Retina (tissue), 1 donor: ENCODE results near the gene KCNJ16.

Source experiments
- DNase-seq: peaks from one replicate; pipeline ENCODE4 v3.0.0-alpha.2; 2016

Gene KCNJ16

GRCh38 chr17:70099294-70099693 is 24.3 kb downstream of the KCNJ16 start:
- no peak for DNase-seq

DNA sequence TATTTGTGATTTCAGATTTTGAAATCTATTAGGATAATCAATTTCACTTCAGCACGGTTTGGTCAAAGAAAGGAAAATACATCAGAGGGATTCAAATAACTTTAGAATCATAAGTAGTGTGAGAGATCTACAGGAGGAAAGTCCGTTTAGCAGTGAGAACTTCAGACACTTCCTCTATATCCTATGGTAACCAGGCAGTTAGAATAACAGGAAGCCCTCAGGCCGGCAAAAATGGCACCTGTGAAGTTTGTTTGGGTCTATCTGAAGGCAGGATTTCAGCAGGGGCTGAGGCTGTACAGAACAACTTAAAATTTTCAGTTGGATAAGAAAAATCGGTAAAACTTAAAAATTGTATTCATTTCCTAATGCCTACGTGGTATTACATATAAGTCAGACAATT is 24.9 kb downstream of the KCNJ16 start:
- DNase-seq: no peak

DNA sequence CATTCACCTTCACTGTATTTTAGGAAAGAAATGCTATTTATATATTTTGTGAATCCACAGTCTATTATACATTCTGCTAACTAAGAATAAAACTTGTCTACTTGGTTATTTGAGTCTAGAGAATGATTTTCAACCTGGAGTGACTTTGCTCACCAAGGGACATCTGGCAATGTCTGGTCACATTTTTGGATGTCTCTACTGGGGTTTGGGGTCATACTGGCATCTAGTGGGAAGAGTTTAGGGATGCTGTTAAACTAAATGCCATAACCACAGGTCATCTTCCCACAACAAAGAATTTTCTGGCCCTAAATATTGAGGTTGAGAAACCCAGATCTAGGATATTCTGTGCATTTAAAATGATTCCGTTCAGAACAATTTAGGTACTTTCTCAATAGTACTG is 26.0 kb downstream of the KCNJ16 start:
- DNase-seq: no peak

DNA sequence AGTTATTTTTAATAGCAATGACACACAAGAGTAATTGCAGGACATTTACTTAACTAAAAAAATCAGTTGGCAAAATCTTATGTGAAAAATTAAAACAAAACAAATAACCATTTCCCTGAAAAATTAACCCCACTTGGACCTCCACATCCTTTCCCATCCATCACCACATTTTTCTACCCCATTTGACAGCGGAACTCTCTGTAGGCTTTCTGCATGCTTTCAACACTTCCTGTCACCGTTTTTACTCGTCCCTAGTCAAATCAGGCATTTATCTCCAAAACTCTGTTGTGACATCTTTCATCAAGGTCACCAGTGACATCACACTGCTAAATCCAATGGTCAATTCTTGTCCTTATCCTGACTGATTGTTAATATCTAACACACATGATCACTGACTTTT is 27.5 kb downstream of the KCNJ16 start:
- DNase-seq: peak; percentile 20

- DNase-seq: peak; percentile 42
Measured at GRCh38 chr17:70104791-70105523, 29.9 kb downstream of the KCNJ16 start.

DNA sequence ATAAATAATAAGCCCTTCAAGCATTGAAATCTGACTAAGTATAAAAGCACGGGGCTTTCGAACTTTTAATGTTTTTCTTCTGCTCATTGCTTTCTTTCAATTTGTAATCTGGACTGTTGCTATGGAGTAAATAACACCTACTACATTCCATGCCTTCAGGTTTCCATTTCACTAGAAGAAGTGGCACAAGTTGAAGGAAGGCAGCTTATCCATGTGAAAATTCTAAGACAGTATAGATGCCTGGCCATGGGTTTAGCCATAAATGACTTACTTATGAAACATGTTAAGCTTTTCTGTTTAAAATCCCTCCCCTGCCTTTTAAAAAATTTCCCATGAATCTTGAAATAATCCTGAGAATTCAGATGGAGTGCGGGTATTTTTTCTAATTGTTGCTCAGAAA is 30.6 kb downstream of the KCNJ16 start:
- no peak for DNase-seq

- DNase-seq: no peak
Measured at GRCh38 chr17:70106551-70106950, 31.5 kb downstream of the KCNJ16 start.

- no peak for DNase-seq
Measured at GRCh38 chr17:70107441-70107840, 32.4 kb downstream of the KCNJ16 start.

DNA sequence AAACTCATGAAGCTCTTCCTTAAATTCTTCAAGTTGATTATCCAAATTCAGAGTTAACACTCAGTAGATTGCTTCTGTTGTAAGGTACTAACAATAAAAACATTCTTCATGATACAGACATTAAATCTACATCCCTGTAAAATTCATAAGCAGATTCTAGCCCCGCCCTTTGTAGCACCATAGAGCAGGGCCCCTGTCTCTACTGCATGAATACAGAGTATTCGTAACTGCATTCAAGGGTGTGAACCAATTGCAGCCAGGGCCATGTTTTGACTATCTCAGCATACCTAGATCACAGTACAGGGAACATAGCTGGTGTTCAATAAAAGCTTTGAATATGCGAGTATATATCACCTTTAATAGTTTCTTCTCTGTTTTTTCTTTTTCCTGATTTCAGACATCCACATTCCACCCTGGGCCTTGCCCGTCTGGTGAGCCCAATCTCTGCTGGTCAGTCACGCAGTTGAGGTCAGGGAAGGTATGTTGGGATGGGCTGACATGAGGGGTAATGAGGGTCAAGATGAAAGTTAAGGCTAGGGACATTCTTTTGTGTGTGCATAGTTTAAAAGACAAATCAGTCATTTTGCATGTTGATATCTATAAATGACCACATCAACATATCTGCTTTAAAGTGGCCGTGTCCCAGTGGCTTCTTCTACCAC is 33.0 kb downstream of the KCNJ16 start:
- no peak for DNase-seq

GRCh38 chr17:70109497-70109896 is 34.5 kb downstream of the KCNJ16 start:
- DNase-seq: no peak

GRCh38 chr17:70110443-70110880 is 35.4 kb downstream of the KCNJ16 start:
- peak; percentile 26 for DNase-seq

- DNase-seq: no peak
Measured at GRCh38 chr17:70111201-70111600, 36.2 kb downstream of the KCNJ16 start.

DNA sequence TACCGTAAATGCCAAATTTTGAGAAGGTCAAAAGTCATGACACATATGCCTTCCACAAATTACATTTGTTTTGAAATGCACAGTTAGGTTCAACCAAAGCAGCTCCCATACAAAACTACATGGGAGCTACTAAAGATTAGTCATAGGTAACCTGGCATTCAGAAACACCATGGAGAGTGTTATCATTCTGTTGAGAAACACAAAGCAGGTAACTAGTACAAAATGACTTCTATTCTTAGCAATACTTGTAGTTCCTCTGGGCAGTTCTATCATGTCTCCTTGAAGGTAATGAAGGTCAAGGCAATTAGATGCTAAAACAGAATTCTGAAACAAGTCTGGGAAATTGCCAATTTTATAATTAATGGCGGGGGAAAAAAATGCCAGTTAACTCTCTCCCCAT is 39.4 kb downstream of the KCNJ16 start:
- DNase-seq: no peak

DNA sequence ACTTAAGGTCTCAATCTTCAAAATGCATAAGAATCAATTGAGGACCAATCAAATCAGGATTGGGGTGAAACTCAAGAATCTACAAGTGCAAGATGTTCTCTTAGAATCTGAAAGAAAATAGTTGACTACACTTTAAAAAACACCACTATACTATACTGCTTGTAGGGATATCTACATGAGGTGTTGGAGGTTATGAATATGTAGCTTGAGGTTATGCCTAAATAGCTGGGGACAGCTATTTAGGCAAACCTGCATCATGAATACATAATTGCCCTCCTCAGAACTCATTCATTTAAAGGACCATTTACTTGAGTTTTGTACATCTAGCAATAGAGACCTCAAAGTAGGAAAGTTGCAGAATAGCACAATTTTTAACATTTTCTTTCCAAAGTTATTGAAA is 40.1 kb downstream of the KCNJ16 start:
- DNase-seq: no peak

GRCh38 chr17:70116919-70117318 is 41.9 kb downstream of the KCNJ16 start:
- no peak for DNase-seq

DNA sequence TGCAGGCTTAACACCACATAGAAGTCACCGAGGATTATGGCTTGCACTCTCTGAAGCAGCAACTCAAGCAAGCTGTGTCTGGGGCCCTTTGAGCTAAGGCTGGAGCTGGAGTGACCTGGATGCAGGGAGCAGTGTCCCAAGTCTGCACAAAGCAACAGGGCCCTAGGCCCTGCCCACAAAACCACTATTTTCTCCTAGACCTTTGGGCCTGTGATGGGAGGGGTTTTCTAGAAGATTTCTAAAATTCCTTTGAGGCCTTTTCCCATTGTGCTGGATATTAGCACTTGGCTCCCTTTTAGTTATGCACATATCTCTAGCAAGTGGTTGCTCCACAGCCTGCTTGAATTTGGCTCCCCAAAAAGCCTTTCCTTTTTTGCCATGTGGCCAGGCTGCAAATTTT is 44.5 kb downstream of the KCNJ16 start:
- DNase-seq: no peak

DNA sequence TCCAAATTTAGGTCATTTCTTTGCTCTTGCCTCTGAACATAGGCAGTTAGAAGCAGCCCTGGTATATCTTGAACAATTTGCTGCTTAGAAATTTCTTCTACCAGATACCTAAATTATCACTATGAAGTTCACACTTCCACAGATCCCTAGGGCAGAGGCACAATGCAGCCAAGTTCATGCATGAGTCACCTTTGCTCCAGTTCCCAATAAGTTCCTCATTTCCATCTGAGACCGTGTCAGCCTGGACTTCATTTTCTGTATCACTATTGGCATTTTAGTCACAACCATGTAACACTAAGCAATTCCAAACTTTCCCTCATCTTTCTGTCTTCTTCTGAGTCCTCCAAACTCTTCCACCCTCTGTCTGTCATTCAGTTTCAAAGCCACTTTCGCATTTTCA is 45.0 kb downstream of the KCNJ16 start:
- no peak for DNase-seq

DNA sequence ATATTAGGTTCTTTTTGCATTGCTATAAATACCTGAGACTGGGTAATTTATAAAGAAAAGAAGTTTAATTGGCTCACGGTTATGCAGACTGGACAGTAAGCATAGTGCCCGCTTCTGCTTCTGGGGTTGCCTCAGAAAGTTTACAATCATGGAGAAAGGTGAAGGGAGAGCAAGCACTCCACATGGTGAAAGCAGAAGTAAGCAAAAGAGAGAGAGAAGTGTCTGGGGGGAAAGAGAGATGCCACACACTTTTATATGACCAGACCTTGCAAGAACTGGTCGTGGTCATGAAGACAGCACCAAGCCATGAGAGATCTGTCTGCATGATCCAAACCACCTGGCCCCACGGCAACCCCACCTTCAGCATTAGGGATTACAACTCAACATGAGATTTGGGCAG is 45.4 kb downstream of the KCNJ16 start:
- no peak for DNase-seq

DNA sequence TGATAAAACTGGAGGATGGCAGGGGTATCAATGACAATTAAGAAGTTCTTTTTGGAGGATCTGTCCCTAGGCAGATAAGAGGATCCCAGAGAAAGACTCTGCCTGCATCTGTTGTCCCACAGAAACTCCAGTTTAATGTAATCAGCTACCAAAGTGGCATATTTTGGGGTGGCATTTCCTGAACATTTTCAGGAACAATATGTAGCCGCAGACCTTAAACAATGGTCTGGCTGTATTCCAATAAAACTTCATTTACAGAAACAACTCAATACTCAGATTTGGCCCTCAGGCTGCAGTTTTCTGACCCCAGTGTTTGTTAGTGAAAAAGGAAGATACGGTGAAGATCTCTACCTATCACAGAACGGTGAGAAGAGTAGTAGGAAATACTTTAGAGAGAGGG is 46.1 kb downstream of the KCNJ16 start:
- no peak for DNase-seq

DNA sequence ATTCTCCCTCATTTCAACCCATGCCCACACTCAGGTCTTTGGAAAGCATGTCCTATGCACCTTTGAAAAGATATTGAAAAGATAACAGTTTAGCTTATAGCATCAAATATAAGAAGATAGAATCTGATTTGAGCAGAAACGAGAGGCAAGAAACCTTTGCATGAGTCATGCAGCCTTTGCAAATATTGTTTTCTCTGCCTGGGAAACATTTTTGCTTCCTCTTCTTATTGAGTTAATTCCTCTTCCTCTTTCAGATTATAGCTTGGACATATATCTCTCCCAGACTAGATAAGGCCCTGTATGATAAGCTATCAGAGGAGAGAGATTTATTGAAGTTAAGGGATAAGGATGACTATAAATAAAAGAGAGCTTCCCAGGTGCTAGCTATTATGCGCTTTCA is 48.2 kb downstream of the KCNJ16 start:
- no peak for DNase-seq

DNA sequence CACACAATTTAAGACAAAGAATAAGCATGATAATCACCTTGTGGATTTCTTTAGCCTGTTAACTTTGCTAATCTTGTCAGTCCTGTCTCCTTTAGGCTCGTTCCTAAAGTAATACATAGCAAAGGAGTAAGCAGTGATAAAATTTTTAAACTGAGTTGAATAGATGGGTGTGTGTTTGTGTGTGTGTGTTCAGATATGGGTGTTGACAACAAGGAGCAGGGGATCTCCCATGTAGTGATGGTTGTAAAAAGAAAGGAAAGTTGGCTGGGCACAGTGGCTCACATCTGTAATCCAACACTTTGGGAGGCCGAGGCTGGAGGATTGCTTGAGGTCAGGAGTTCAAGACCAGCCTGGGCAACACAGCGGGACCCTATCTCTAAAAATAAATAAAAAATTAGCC is 49.7 kb downstream of the KCNJ16 start:
- DNase-seq: no peak

DNA sequence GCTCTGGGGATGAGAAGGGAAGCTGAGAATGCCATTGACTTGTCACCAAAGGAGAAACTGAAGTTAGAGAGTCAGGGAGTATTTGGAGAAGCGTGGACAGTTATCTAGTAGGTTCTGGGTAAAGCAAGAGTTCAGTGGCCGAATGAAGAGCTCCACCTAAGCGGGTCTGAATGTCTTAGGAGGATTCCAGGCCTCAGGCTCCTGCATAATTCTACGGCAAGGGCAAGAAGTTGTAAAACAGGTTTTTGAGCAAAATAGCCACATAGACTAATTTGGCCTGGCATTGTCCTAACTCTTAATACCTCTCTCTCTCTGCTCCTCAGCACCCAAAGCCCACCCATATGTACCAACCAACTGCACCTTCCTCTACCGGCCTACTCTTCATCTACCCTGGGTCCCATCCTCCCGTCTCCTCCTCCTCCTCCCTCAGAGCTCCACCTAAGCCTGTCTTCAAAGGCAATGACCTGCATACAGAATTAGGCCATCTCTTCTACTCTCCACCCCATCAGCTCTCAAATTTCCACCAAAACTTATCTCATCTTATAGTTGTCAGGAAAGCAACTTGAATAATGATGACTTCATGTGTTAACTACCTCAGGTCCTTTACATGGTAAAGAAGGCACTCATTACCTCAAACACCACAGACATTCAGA is 52.3 kb downstream of the KCNJ16 start:
- DNase-seq: no peak

GRCh38 chr17:70128727-70129238 is 53.8 kb downstream of the KCNJ16 start:
- no peak for DNase-seq

- DNase-seq: peak; percentile 18
Measured at GRCh38 chr17:70130289-70130688, 55.3 kb downstream of the KCNJ16 start.
